ENCODE data around the gene NLK.

- TF ChIP-seq POLR2AphosphoS5 (IDR thresholded peaks at IDR 0.05; ENCODE audit: low read depth, low read length) (no peak), CTCF (IDR thresholded peaks at IDR 0.05) (no peak)
Measured at GRCh38 chr17:28040406-28040805, 2.1 kb upstream of the NLK start.
